Activated naive CD4-positive, alpha-beta T cell treated with anti-CD3 and anti-CD28 coated beads, Interleukin-2, amount 50 U/mL, for 24 hours (primary cell): ENCODE results near the gene DNAJC8.

Experiments used
- H3K27ac Mint-ChIP-seq: one replicate; pipeline ENCODE4 v1.8.0; 2021; ENCODE audit warnings: mild to moderate bottlenecking, mixed read lengths
- H3K27me3 Mint-ChIP-seq: one replicate; pipeline ENCODE4 v1.8.0; 2021; ENCODE audit warnings: mixed read lengths
- H3K36me3 Mint-ChIP-seq: one replicate; pipeline ENCODE4 v1.8.0; 2021; ENCODE audit warnings: mixed read lengths
- H3K4me1 Mint-ChIP-seq: one replicate; pipeline ENCODE4 v1.8.0; 2021; ENCODE audit warnings: mixed read lengths
- H3K4me3 Mint-ChIP-seq: one replicate; pipeline ENCODE4 v1.8.0; 2021; ENCODE audit warnings: mild to moderate bottlenecking, mixed read lengths
- H3K9me3 Mint-ChIP-seq: one replicate; pipeline ENCODE4 v1.8.0; 2021; ENCODE audit warnings: mixed read lengths

DNAJC8 gene, protein sequence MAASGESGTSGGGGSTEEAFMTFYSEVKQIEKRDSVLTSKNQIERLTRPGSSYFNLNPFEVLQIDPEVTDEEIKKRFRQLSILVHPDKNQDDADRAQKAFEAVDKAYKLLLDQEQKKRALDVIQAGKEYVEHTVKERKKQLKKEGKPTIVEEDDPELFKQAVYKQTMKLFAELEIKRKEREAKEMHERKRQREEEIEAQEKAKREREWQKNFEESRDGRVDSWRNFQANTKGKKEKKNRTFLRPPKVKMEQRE

DNA sequence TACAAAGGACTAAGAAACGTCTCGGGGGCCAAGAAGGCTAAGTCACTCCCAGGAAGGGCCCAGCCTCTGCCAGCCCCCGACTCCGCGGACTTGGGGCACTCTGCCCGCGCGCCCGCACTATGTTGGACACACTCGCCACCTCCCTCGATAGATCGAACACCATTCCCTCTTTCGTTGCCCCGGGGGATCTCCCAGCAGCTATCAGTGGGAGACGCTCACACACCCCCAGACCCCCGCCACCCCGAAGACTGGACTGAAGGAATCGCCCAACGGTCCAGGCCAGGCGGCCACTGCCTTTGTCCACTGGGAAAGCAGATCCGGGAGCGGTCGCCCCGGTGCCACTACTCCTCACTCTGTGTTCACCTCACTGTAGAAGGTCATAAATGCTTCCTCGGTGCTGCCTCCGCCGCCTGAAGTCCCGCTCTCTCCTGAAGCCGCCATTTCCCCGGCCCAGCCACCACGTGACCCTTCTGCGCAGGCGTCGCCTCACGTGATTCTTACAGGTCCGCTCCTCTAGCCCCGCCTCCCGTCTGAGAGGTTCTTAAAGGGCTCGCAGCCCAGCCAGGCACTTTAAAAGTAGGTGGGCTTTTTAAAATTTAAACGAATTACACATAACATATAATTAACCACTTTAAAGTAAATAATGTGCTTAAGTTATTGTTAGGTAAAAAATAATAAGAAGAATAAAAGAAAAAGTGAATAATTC, at the start of gene DNAJC8:
Gene DNAJC8 (minus strand): TSS at position 472 of the 706 bp plus-strand sequence. CDS start 31 bp downstream, at position 441.
- Mint-ChIP-seq H3K27me3 (no peaks in the 10 kb centered on the region), H3K27ac (peak within 1 kb of the TSS; percentile 100), H3K36me3 (peaks cover 7% of the 10 kb centered on the region), H3K4me1 (peaks cover 38% of the 10 kb centered on the region), H3K4me3 (peak within 1 kb of the TSS; percentile 99), H3K9me3 (no peaks in the 10 kb centered on the region)

DNA sequence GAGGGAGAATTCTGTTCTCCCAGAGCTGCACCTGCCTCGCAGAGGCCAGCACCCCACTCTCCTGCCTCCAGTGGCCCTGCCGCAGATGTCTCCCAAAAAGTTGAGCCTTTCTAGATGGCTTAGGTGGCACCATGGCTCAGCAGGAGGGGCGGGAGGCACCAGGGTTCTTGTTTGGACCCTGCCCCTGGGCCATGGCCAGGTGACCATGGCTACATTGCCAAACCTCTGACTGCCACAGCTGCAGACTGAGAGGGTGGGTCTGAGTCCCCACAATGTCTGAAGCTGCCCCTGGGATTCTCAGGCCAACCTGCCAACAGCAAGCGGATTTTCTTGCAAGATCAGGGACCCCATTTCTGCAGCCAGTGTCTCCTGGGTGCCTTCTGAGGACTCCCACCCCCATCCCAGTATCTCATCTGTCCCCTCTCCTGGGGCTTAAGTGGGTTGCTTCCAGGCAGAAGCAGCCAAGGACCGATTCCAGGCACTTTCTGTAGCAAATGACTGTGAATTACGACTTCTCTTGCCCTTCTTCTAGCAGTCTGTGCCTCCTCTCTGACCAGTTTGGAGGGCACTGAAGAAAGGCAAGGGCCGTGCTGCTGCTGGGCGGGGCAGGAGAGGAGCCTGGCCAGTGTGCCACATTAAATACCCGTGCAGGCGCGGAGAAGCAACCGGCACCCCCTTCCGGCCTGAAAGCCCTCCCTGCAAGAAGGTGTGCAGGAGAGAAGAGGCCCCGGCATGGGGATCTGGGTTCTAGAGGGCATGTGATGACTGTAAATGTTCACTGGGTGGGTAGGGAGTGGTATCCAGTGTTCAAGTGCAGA, 49.0 kb upstream of the DNAJC8 start:
- Mint-ChIP-seq H3K9me3 (no peaks in the 10 kb centered on the region), H3K27me3 (no peaks in the 10 kb centered on the region), H3K4me3 (no peak overlapping the region), H3K27ac (no peak overlapping the region), H3K4me1 (no peaks in the 10 kb centered on the region), H3K36me3 (peaks cover 15% of the 10 kb centered on the region)

DNA sequence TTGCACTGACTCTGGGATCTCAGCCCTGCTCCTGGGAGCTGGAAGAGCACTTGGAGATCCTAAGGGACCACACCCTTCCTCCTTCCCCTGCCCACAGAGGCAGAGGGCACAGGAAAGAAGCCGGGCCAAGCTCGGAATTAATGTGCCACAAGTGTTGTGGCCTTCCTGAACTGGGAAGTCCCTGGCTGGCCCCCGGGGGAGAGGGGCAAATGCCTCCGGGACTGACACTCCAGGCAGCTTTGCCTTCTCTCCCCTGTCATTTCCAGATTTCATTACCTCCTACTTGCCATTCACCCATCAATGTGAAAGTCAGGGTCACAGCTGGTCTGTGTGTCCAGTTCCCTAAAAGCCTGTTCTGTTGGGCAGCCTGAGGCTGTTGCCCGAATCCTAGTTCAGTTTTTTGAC, 48.1 kb upstream of the DNAJC8 start:
- Mint-ChIP-seq H3K9me3 (no peaks in the 10 kb centered on the region), H3K27me3 (no peaks in the 10 kb centered on the region), H3K27ac (no peak overlapping the region), H3K4me1 (no peaks in the 10 kb centered on the region), H3K36me3 (peaks cover 15% of the 10 kb centered on the region), H3K4me3 (no peak overlapping the region)

DNA sequence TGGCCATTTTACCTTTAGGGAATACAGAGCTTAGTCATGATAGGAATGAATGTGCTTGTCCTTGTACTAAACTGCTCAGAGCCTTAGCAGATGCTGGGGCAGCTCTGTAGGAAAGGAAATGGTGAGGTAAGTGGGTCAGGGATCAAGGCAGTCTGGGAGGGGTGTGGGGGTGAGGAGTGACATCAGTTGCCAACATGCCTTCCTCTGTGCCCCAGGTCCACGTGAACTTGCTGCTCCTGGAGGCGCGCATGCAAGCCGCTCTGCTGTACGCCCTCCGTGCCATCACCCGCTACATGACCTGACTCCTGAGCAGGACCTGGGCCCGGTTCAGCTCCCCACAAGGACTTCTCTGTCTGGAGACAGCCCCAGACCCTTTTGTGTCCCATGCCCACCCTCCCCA, 47.7 kb upstream of the DNAJC8 start:
- no peaks in the 10 kb centered on the region for H3K9me3 Mint-ChIP-seq
- H3K27me3 Mint-ChIP-seq = no peaks in the 10 kb centered on the region
- no peaks in the 10 kb centered on the region for H3K4me1 Mint-ChIP-seq
- no peak overlapping the region for H3K27ac Mint-ChIP-seq
- H3K36me3 Mint-ChIP-seq = peaks cover 15% of the 10 kb centered on the region
- H3K4me3 Mint-ChIP-seq = no peak overlapping the region

DNA sequence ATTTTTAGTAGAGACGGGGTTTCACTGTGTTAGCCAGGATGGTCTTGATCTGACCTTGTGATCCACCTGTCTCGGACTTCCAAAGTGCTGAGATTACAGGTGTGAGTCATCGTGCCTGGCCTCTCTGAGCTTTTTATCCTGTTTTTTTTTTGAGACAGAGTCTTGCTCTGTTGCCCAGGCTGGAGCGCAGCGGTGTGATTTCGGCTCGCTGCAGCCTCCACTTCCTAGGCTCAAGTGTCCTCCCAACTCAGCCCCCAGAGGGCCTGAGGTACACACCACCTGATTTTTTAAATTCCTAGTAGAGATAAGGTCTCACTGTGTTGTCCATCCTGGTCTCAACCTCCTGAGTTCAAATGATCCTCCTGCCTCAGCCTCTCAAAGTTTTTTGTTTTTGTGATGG, 46.9 kb upstream of the DNAJC8 start:
- H3K4me1 Mint-ChIP-seq = no peaks in the 10 kb centered on the region
- H3K27ac Mint-ChIP-seq = no peak overlapping the region
- no peaks in the 10 kb centered on the region for H3K9me3 Mint-ChIP-seq
- H3K4me3 Mint-ChIP-seq = no peak overlapping the region
- no peaks in the 10 kb centered on the region for H3K27me3 Mint-ChIP-seq
- H3K36me3 Mint-ChIP-seq = peaks cover 19% of the 10 kb centered on the region

DNA sequence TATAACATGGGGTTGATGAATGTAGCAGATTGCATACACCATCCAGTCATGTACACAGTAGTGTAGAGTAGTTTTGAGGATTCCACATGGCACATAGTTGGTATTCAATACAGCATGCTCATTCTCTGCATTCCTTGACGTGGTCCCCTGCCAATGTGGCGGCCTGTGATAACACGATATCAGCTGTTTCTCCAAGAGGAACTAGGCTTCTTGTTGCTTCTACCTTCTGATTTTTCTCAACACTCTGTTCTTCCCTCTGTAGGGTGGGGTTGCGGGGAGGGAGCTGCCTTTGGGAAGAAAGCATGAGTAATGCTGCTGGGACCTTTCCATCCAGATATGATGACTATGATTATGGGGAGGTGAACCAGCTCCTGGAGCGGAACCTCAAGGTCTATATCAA, 45.9 kb upstream of the DNAJC8 start:
- Mint-ChIP-seq H3K27ac (no peak overlapping the region), H3K9me3 (no peaks in the 10 kb centered on the region), H3K4me3 (no peak overlapping the region), H3K27me3 (no peaks in the 10 kb centered on the region), H3K36me3 (peaks cover 19% of the 10 kb centered on the region), H3K4me1 (no peaks in the 10 kb centered on the region)

DNA sequence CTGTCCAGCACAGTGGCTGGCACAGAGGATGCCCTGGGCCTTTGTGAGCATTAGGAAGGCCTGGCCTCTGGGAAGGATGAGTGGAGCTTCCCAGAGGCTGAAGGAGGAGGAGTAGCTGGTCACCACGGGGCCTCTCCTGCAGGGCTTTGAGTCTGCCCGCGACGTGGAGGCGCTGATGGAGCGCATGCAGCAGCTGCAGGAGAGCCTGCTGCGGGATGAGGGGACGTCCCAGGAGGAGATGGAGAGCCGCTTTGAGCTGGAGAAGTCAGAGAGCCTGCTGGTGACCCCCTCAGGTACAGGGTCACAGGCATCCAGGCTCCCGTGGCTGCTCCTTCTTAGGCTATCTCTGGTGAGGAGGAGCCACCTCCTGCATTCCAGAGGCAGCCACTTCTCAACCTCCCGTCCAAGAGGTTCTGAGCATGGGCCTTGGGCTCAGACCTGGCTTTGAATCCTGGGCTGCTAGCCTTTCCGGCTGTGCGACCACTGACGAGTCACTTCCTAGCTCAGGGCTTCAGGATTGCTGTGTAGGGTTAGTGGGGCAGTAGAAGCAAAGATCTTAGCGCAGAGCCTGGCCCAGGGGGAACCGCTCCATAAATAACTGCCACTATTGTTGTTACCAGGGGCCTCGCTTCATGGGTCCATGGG, 40.5 kb upstream of the DNAJC8 start:
- no peak overlapping the region for H3K4me3 Mint-ChIP-seq
- H3K36me3 Mint-ChIP-seq = peaks cover 12% of the 10 kb centered on the region
- no peaks in the 10 kb centered on the region for H3K9me3 Mint-ChIP-seq
- H3K27me3 Mint-ChIP-seq = no peaks in the 10 kb centered on the region
- H3K27ac Mint-ChIP-seq = no peak overlapping the region
- H3K4me1 Mint-ChIP-seq = no peaks in the 10 kb centered on the region

DNA sequence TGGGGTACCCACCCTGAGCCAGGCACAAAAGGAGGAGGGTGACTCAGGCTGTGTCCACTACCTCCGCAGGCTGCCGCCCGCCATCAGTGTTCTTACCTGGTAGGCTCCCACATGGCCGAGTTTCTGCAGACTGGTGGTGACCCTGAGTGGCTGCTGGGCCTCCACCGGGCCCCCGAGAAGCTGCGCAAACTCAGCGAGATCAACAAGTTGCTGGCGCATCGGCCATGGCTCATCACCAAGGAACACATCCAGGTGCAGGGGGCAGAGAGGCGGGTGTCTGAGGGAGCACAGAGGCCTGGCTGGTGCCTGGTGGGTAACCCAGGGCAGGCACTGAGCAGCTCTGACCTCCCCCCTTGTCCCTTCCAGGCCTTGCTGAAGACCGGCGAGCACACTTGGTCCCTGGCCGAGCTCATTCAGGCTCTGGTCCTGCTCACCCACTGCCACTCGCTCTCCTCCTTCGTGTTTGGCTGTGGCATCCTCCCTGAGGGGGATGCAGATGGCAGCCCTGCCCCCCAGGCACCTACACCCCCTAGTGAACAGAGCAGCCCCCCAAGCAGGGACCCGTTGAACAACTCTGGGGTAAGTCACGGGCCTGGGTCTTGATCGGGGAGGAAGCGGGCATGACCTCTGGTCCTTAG, 39.5 kb upstream of the DNAJC8 start:
- no peaks in the 10 kb centered on the region for H3K27me3 Mint-ChIP-seq
- no peak overlapping the region for H3K4me3 Mint-ChIP-seq
- H3K9me3 Mint-ChIP-seq = no peaks in the 10 kb centered on the region
- no peak overlapping the region for H3K27ac Mint-ChIP-seq
- peaks cover 6% of the 10 kb centered on the region for H3K36me3 Mint-ChIP-seq
- peaks cover 3% of the 10 kb centered on the region for H3K4me1 Mint-ChIP-seq

DNA sequence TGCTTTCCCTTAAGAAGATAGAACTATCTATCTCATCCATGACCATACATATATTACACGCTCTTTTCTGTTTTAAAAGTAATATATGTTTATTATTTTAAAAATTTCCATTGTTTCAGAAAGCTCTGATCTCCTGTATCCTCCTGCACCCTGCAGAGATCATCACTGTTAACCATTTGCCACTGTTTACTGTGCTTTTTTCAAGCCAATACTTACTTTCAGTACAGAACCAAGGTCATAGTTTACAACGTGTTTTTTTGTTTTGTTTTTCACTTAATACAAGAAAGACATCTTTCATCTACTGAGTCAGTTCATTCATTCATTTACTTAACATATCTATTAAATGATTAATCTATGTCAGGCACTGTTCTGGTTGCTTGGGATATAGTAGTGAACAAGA, 36.7 kb upstream of the DNAJC8 start:
- no peak overlapping the region for H3K27ac Mint-ChIP-seq
- H3K9me3 Mint-ChIP-seq = no peaks in the 10 kb centered on the region
- H3K36me3 Mint-ChIP-seq = peaks cover 3% of the 10 kb centered on the region
- H3K4me1 Mint-ChIP-seq = peaks cover 11% of the 10 kb centered on the region
- H3K27me3 Mint-ChIP-seq = no peaks in the 10 kb centered on the region
- H3K4me3 Mint-ChIP-seq = no peak overlapping the region

DNA sequence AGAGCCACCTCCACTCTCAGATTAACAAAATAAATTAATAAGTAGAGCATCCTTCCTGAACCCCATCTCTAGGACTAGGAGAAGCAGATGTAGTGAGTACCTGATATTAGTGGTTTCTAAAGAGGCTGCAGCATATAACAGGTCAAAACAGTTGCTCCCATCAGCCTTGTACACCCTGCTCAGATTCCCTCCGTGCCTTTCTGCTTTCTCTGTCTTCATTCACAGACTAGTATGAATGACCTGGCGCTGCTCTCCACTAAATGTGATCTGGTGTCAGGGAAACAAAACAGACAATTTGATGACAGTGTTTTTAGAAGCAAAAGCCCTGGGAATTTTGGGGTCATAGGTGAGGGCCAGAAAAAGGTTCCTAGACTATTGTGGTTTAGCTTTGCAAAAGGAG, 34.8 kb upstream of the DNAJC8 start:
- no peaks in the 10 kb centered on the region for H3K27me3 Mint-ChIP-seq
- no peak overlapping the region for H3K27ac Mint-ChIP-seq
- H3K4me3 Mint-ChIP-seq = no peak overlapping the region
- H3K9me3 Mint-ChIP-seq = no peaks in the 10 kb centered on the region
- H3K36me3 Mint-ChIP-seq = peaks cover 3% of the 10 kb centered on the region
- peaks cover 17% of the 10 kb centered on the region for H3K4me1 Mint-ChIP-seq

DNA sequence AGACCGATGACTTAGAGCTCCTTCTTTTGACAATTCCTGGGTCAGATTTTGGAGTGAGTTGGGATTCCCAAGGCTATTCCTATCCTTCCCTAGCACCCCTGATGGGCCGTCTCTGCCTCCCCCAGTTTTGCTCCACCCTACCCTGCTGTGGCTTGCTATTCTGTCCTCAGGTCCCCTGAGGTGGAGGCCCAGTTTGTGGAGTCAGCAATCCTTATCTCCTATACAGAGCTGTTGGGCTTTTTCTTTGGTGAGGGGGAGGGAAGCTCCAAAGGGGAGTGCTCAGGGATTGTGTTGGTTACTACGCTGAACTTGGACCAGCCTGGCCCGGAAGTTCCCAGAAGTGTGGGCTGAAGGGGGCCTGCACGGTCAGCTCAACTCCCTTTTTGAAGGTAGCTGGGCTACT, 34.1 kb upstream of the DNAJC8 start:
- peaks cover 17% of the 10 kb centered on the region for H3K4me1 Mint-ChIP-seq
- H3K27ac Mint-ChIP-seq = no peak overlapping the region
- peaks cover 3% of the 10 kb centered on the region for H3K36me3 Mint-ChIP-seq
- no peak overlapping the region for H3K4me3 Mint-ChIP-seq
- no peaks in the 10 kb centered on the region for H3K9me3 Mint-ChIP-seq
- H3K27me3 Mint-ChIP-seq = no peaks in the 10 kb centered on the region

DNA sequence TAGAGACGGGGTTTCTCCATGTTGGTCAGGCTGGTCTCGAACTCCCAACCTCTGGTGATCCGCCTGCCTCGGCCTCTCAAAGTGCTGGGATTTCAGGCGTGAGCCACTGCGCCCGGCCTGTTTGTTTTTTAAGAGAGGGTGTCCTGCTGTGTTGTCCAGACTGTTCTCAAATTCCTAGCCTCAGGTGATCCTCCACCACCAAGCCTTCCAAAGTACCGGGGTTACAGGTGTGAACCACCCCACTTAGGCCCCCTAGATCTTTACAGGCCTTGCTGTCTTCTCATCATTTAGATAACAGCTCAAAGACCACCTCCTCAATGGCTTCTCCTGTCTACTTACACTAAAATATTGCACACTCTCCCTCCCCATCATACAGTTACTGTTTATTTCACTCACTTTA, 32.7 kb upstream of the DNAJC8 start:
- H3K36me3 Mint-ChIP-seq = peaks cover 4% of the 10 kb centered on the region
- H3K27me3 Mint-ChIP-seq = no peaks in the 10 kb centered on the region
- H3K9me3 Mint-ChIP-seq = no peaks in the 10 kb centered on the region
- H3K27ac Mint-ChIP-seq = no peak overlapping the region
- peaks cover 26% of the 10 kb centered on the region for H3K4me1 Mint-ChIP-seq
- no peak overlapping the region for H3K4me3 Mint-ChIP-seq

DNA sequence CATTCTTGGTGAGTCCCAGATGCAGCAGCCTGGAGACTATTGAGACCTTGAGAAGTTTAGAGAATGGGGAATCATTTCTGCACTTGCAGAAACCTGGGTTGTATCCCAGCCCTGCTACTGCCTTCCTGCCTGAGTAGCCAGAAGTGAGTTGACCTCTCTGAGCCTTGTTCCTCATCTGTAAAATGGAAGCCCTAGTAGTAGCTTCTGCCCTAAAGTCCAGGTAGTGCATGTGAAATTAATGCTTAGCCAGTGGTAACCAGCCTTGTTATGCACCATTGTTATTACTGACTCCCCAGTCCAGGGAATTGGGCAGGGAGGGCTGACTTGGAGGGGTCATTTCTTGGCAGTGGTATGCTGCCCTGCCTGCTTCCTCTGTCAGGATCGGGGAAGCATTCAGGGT, 32.1 kb upstream of the DNAJC8 start:
- Mint-ChIP-seq H3K9me3 (no peaks in the 10 kb centered on the region), H3K27ac (no peak overlapping the region), H3K4me3 (no peak overlapping the region), H3K4me1 (peaks cover 26% of the 10 kb centered on the region), H3K36me3 (peaks cover 4% of the 10 kb centered on the region), H3K27me3 (no peaks in the 10 kb centered on the region)

DNA sequence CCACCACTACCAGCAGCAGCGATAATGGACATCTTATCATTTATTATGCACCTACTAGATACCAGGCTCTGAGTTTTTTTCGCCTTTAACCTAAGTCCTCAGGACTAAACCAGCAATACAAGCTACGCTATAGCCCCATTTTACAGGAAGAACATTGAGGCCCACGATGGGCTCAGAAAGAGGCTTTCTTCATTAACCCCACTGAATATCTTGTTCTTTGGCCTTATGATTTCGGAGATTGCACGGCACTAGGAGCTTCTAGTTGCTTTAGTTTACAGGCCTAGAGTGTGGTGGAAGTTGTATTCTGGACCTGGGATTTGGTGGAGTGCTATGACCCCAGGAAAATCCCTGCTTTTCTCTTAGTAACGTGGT, 28.0 kb upstream of the DNAJC8 start:
- H3K4me1 Mint-ChIP-seq = peaks cover 46% of the 10 kb centered on the region
- H3K27me3 Mint-ChIP-seq = no peaks in the 10 kb centered on the region
- H3K36me3 Mint-ChIP-seq = peaks cover 1% of the 10 kb centered on the region
- H3K4me3 Mint-ChIP-seq = peak overlapping the region; percentile 86
- H3K27ac Mint-ChIP-seq = no peak overlapping the region
- no peaks in the 10 kb centered on the region for H3K9me3 Mint-ChIP-seq
